Measurements from ENCODE around the gene RPA3. TPM values are rescaled to one million over a fixed set of nuclear protein-coding genes. Genes with fewer than 3 reads are reported as not detected.
"Not testable (repeated sequence)": the region's sequence is repeated elsewhere in the genome, so short reads cannot be mapped to it uniquely, and the experiment has no call there.

RPA3 gene
- total and polyA plus RNA-seq, 2 of the 13 experiments (the other 11 are each of a cell fraction or from before 2014, with no cell fraction given), result 38.3 to 154 TPM

GRCh38 chr7:7662527-7662926 is 55.9 kb downstream of the RPA3 start (continued):
- peak; percentile 35 for TF ChIP-seq YY1 (IDR thresholded peaks at IDR 0.05; ENCODE audit: insufficient read depth, insufficient replicate concordance, low read depth, low read length)
- TF ChIP-seq CTCF (CRISPR knock-in tag; IDR thresholded peaks at IDR 0.05), result peak; percentile 39
- no peak for TF ChIP-seq CSRNP2 (CRISPR knock-in tag; conservative IDR thresholded peaks at IDR 0.05; ENCODE audit: low read depth)
- 0 out of 2 replicates have a peak, but pooled peaks have one; percentile 5 for TF ChIP-seq SMC3 (IDR thresholded peaks at IDR 0.05; ENCODE audit: low read length)
- no peak for TF ChIP-seq RORA (CRISPR knock-in tag; IDR thresholded peaks at IDR 0.05)
- TF ChIP-seq WIZ (CRISPR knock-in tag; IDR thresholded peaks at IDR 0.05), result no peak

- H4K20me1 ChIP-seq (ENCODE audit: insufficient read depth, low read length); H3K36me3 ChIP-seq (replicated peaks in 1 of 2; ENCODE audit: control insufficient read depth in 1 of 2, insufficient read depth in 2 of 2, low read length in 2 of 2); FAIRE-seq; intact Hi-C loops (cut with micrococcal nuclease; ENCODE audit: unreplicated experiment); H3K27ac ChIP-seq (ENCODE audit: extremely low read length, insufficient read depth, low read length); H3K27me3 ChIP-seq (ENCODE audit: control insufficient read depth in 1 of 2, insufficient read depth in 2 of 2, low read length in 2 of 2); H3K9ac ChIP-seq (ENCODE audit: insufficient read depth, low read depth, low read length); ATAC-seq; DNase-seq (ENCODE audit: low spot score); H2AFZ ChIP-seq (ENCODE audit: low read length); H3K9me3 ChIP-seq (ENCODE audit: low read length); BruUV-seq (replicated peaks); CTCF ChIA-PET (ENCODE audit: low intra/inter-chr PET ratio, low total read pairs); H3K4me3 ChIP-seq (replicated peaks in 1 of 3; ENCODE audit: insufficient read depth in 1 of 3, low read depth in 2 of 3, low read length in 3 of 3); POLR2A ChIA-PET; H3K4me2 ChIP-seq (ENCODE audit: low read depth, low read length): not testable (repeated sequence)
- 99% methylated on average over 3 of the region's 3 CpGs for WGBS (ENCODE audit: low lambda C conversion rate)
- H3K4me1 ChIP-seq (ENCODE audit: insufficient read depth, low read length), result peaks cover 38% of the 10 kb centered on the region
- in situ Hi-C loops (cut with HindIII; ENCODE audit: extremely low pct_ligation_motif_present, low pct_unique_long_range_greater_than_20kb), result loop anchor here (25.0 kb wide), 1 partner anchor 556 kb away; no protein-coding TSS in a partner anchor
- H3K79me2 ChIP-seq (ENCODE audit: insufficient read depth, low read length), result peaks cover 33% of the 10 kb centered on the region
Measured at GRCh38 chr7:7656459-7656858, 61.9 kb downstream of the RPA3 start.

All from HepG2 (cell line).